Measurements from ENCODE around the gene UGT2B11. TPM values are rescaled to one million over a fixed set of nuclear protein-coding genes. Genes with fewer than 3 reads are reported as not detected.

The UGT2B11 gene
- total RNA-seq, 2 experiments from 2014 or later = not detected

Other genes with a start within 250 kb of the UGT2B11 start
- not detected for gene UGT2B7, start 118.3 kb downstream of the UGT2B11 start, total RNA-seq
- not detected for gene UGT2B28, start 65.7 kb upstream of the UGT2B11 start, total RNA-seq

Measured in activated CD8-positive, alpha-beta memory T cell treated with anti-CD3 and anti-CD28 coated beads, Interleukin-2, amount 10 ng/mL, durations not matched to agents 7 days and 5 days (primary cell).